Lower leg skin (tissue), 4 donors: ENCODE results near the gene CTDNEP1. TPM values are rescaled to one million over a fixed set of nuclear protein-coding genes. Genes with fewer than 3 reads are reported as not detected.

ENCODE experiments used
- microRNA counts, 2 donors: library from miRNA; unstranded; fragments of <30 nt; microRNA quantifications; one replicate each; lab custom pipeline; 2016
- microRNA-seq, 2 donors: library from miRNA; unstranded; fragments of <30 nt; microRNA quantifications; one replicate each; pipeline ENCODE4, GENCODE V29; 2016; ENCODE audit warnings: borderline replicate concordance in 2 of 2, borderline number of aligned reads in 1 of 2
- total RNA-seq, 4 donors: library from RNA; depleted of rRNA; stranded (reverse); fragments of >200 nt; gene quantifications; one replicate each; pipeline ENCODE4 v1.1.0, GENCODE V29; 2016

The CTDNEP1 gene
- total RNA-seq, 4 donors from 2014 or later, result 55.3 to 79.2 (median 70.4) TPM

MicroRNAs encoded within 50 kb of the gene (microRNA counts, 767-probe panel; counts per million panel counts)
- microRNA hsa-miR-324-3p (lab: Ali Mortazavi, UCI) (0 to 358 counts per million in 2 donors), microRNA hsa-miR-324-5p (lab: Ali Mortazavi, UCI) (0 to 358 counts per million in 2 donors)

Small RNA genes lying within 50 kb of the gene (microRNA-seq; reads per million reads assigned to microRNA genes)
- gene MIR324, result 508 to 632 reads per million in 2 donors

Other genes with a start within 250 kb of the CTDNEP1 start
- gene RNASEK, start 239.1 kb downstream of the CTDNEP1 start, total RNA-seq, result 100 to 1,000 TPM; 187 to 231 (median 220) TPM
- 1 to 10 TPM in 3 of 4 donors, under 1 TPM in 1; 0.72 to 5.1 (median 2.1) TPM for gene BCL6B, start 228.7 kb downstream of the CTDNEP1 start, total RNA-seq
- gene SLC16A13, start 215.7 kb downstream of the CTDNEP1 start, total RNA-seq, result 1 to 10 TPM; 1.0 to 5.2 (median 2.6) TPM
- 1 to 10 TPM; 1.1 to 6.3 (median 4.1) TPM for gene SLC16A11, start 207.6 kb downstream of the CTDNEP1 start, total RNA-seq
- gene CLEC10A, start 171.5 kb downstream of the CTDNEP1 start, total RNA-seq, result 1 to 10 TPM in 2 of 4 donors, under 1 TPM in 2; 0.46 to 5.4 (median 1.9) TPM
- 10 to 100 TPM in 1 of 4 donors, 1 to 10 TPM in 3; 6.7 to 10.1 (median 8.7) TPM for gene ASGR2, start 136.9 kb downstream of the CTDNEP1 start, total RNA-seq
- 1 to 10 TPM; 1.3 to 6.6 (median 4.2) TPM for gene ASGR1, start 72.4 kb downstream of the CTDNEP1 start, total RNA-seq
- gene DLG4, start 31.9 kb downstream of the CTDNEP1 start, total RNA-seq, result 1 to 10 TPM; 2.7 to 7.7 (median 4.7) TPM
- gene ACADVL, start 31.8 kb downstream of the CTDNEP1 start, total RNA-seq, result 1,000 to 10,000 TPM in 1 of 4 donors, 100 to 1,000 TPM in 3; 703 to 1,179 (median 863) TPM
- 10 to 100 TPM; 51.7 to 87.5 (median 67.8) TPM for gene DVL2, start 17.2 kb downstream of the CTDNEP1 start, total RNA-seq
- gene PHF23, start 12.3 kb downstream of the CTDNEP1 start, total RNA-seq, result 10 to 100 TPM; 23.4 to 32.5 (median 27.9) TPM
- 100 to 1,000 TPM; 253 to 667 (median 538) TPM for gene GABARAP, start 9.3 kb downstream of the CTDNEP1 start, total RNA-seq
- 10 to 100 TPM; 10.8 to 20.6 (median 17.1) TPM for gene ELP5, start 481 bp upstream of the CTDNEP1 start, total RNA-seq
- 10 to 100 TPM in 3 of 4 donors, 1 to 10 TPM in 1; 6.7 to 25.6 (median 14.4) TPM for gene CLDN7, start 10.7 kb upstream of the CTDNEP1 start, total RNA-seq
- 10 to 100 TPM in 2 of 4 donors, 1 to 10 TPM in 2; 4.3 to 13.6 (median 8.4) TPM for gene SLC2A4, start 30.0 kb upstream of the CTDNEP1 start, total RNA-seq
- 1 to 10 TPM in 3 of 4 donors, under 1 TPM in 1; 0.17 to 8.0 (median 2.4) TPM for gene YBX2, start 42.9 kb upstream of the CTDNEP1 start, total RNA-seq
- gene EIF5A, start 55.9 kb upstream of the CTDNEP1 start, total RNA-seq, result 100 to 1,000 TPM; 203 to 261 (median 221) TPM
- gene GPS2, start 63.6 kb upstream of the CTDNEP1 start, total RNA-seq, result 10 to 100 TPM; 48.8 to 93.6 (median 79.3) TPM
- gene NEURL4, start 77.6 kb upstream of the CTDNEP1 start, total RNA-seq, result 10 to 100 TPM; 13.3 to 44.8 (median 22.3) TPM
- gene ACAP1, start 84.8 kb upstream of the CTDNEP1 start, total RNA-seq, result 1 to 10 TPM; 2.9 to 5.6 (median 3.8) TPM
- gene KCTD11, start 100.4 kb upstream of the CTDNEP1 start, total RNA-seq, result 10 to 100 TPM; 30.3 to 65.4 (median 42.8) TPM
- not detected for gene TMEM95, start 103.4 kb upstream of the CTDNEP1 start, total RNA-seq
- 10 to 100 TPM; 13.0 to 25.4 (median 19.7) TPM for gene TNK1, start 129.4 kb upstream of the CTDNEP1 start, total RNA-seq
- gene PLSCR3, start 142.8 kb upstream of the CTDNEP1 start, total RNA-seq, result 10 to 100 TPM; 21.6 to 38.1 (median 24.5) TPM
- gene TMEM256, start 152.4 kb upstream of the CTDNEP1 start, total RNA-seq, result 10 to 100 TPM; 56.1 to 90.8 (median 65.5) TPM
- gene NLGN2, start 156.1 kb upstream of the CTDNEP1 start, total RNA-seq, result 1 to 10 TPM; 5.5 to 9.6 (median 6.4) TPM
- not detected for gene SPEM1, start 168.6 kb upstream of the CTDNEP1 start, total RNA-seq
- not detected for gene SPEM2, start 173.9 kb upstream of the CTDNEP1 start, total RNA-seq
- not detected for gene SPEM3, start 177.1 kb upstream of the CTDNEP1 start, total RNA-seq
- 10 to 100 TPM; 15.5 to 23.2 (median 22.1) TPM for gene TMEM102, start 183.7 kb upstream of the CTDNEP1 start, total RNA-seq
- 10 to 100 TPM; 12.5 to 15.0 (median 13.9) TPM for gene FGF11, start 187.8 kb upstream of the CTDNEP1 start, total RNA-seq
- gene CHRNB1, start 193.3 kb upstream of the CTDNEP1 start, total RNA-seq, result 10 to 100 TPM in 3 of 4 donors, 1 to 10 TPM in 1; 7.8 to 16.0 (median 13.6) TPM
- gene ZBTB4, start 227.9 kb upstream of the CTDNEP1 start, total RNA-seq, result 10 to 100 TPM; 40.4 to 52.3 (median 47.7) TPM
- not detected for gene SLC35G6, start 229.7 kb upstream of the CTDNEP1 start, total RNA-seq
- 100 to 1,000 TPM in 3 of 4 donors, 10 to 100 TPM in 1; 93.9 to 120 (median 110) TPM for gene POLR2A, start 232.6 kb upstream of the CTDNEP1 start, total RNA-seq